K562 (cell line): Measurements from ENCODE around the gene ANKRD2. TPM values are rescaled to one million over a fixed set of nuclear protein-coding genes. Genes with fewer than 3 reads are reported as not detected.

Experiments
- ATAC-seq: fragments of 200-7000 bp; cut with Tn5 transposase; 3 replicates; pipeline ENCODE4 v1.9.1; 2020; ENCODE audit warnings: moderate library complexity
- BruUV-seq: library from RNA; stranded (reverse); fragments of 400-500 nt; replicated peaks from 2 replicates; lab custom pipeline; 2021; lab: Mats Ljungman, UMichigan
- CTCF ChIA-PET: fragments of 300-600 bp; formaldehyde crosslinking; extraction: SDS; loops from one replicate; lab custom pipeline; 2021; ENCODE audit warnings: low intra/inter-chr PET ratio; lab: Yijun Ruan, JAX
- POLR2A ChIA-PET: fragments of 300-600, 350-650 bp; sonication (Branson Sonifier 250); formaldehyde crosslinking; extraction: SDS; loops from one replicate; lab custom pipeline; 2021; ENCODE audit warnings: antibody characterized with exemption, inconsistent platforms; lab: Yijun Ruan, JAX
- DNase-seq, 4 experiments: peaks; one replicate each; pipeline versions ENCODE4 v3.0.0 to v3.0.0-alpha.2; 2011 to 2018; ENCODE audit warnings: low spot score in 3 of 4, mixed read lengths in 3 of 4; ENCODE audit errors: extremely low read depth in 1 of 4
- FAIRE-seq: peaks from 2 replicates; lab custom pipeline; 2011; peaks lifted over from hg19 to GRCh38; lab: Jason Lieb, UNC
- H2AFZ ChIP-seq: 2 replicates; pipeline ENCODE4 v1.6.0; 2011; ENCODE audit warnings: low read depth, low read length, control low read depth, inconsistent platforms
- H3K27ac ChIP-seq: fragments of 200-600 bp; 3 replicates; pipeline ENCODE4 v1.8.0; 2011; ENCODE audit warnings: low read depth, mild to moderate bottlenecking, control low read depth, inconsistent platforms, low read length, moderate library complexity, mixed read lengths; ENCODE audit errors: extremely low read depth
- H3K27me3 ChIP-seq, 2 experiments: fragments of 300-600 bp in 1 of 2; 2 replicates in 1 of 2; 3 replicates in 1 of 2; pipeline versions ENCODE4 v1.6.0 to v1.8.0; 2011; ENCODE audit warnings: inconsistent platforms in 2 of 2, low read length in 2 of 2, mild to moderate bottlenecking in 1 of 2, mixed read lengths in 1 of 2, moderate library complexity in 1 of 2; ENCODE audit not compliant: control insufficient read depth in 2 of 2, insufficient read depth in 2 of 2
- H3K36me3 ChIP-seq: fragments of 300-600 bp; 3 replicates; pipeline ENCODE4 v1.8.0; 2011; ENCODE audit warnings: mild to moderate bottlenecking, low read length, inconsistent platforms; ENCODE audit not compliant: control insufficient read depth, insufficient read depth
- H3K4me1 ChIP-seq, 2 experiments: fragments of 200-600 bp in 1 of 2; replicated peaks in 1 of 2; 2 replicates in 1 of 2; 3 replicates in 1 of 2; pipeline versions ENCODE4 v1.5.1 to v1.8.0; 2011; ENCODE audit warnings: inconsistent platforms in 2 of 2, low read length in 2 of 2, mild to moderate bottlenecking in 1 of 2, mixed read lengths in 1 of 2, moderate library complexity in 1 of 2; ENCODE audit not compliant: control insufficient read depth in 2 of 2, insufficient read depth in 2 of 2
- H3K4me2 ChIP-seq: 2 replicates; pipeline ENCODE4 v1.6.1; 2011; ENCODE audit warnings: low read length, control low read depth, inconsistent platforms, mixed read lengths; ENCODE audit not compliant: insufficient read depth
- H3K4me3 ChIP-seq: fragments of 200-600 bp; sonication (generic), shearing (Covaris generic); 2 replicates; pipeline ENCODE4 v1.5.1; 2016; ENCODE audit warnings: control low read depth, inconsistent platforms
- H3K79me2 ChIP-seq: fragments of 200-600 bp; 3 replicates; pipeline ENCODE4 v1.8.0; 2011; ENCODE audit warnings: low read length, inconsistent platforms; ENCODE audit not compliant: control insufficient read depth, insufficient read depth
- H3K9ac ChIP-seq, 2 experiments: 2 replicates each; pipeline versions ENCODE4 v1.6.0 to v1.6.1; 2011; ENCODE audit warnings: low read depth in 2 of 2, low read length in 2 of 2, control low read depth in 1 of 2, inconsistent platforms in 1 of 2, mild to moderate bottlenecking in 1 of 2, mixed read lengths in 1 of 2; ENCODE audit not compliant: insufficient read depth in 1 of 2
- H3K9me1 ChIP-seq: one replicate; pipeline ENCODE4 v1.6.0; 2011; ENCODE audit warnings: inconsistent platforms, mild to moderate bottlenecking, low read length, moderate library complexity; ENCODE audit not compliant: control insufficient read depth, insufficient read depth
- H3K9me3 ChIP-seq: replicated peaks from 2 replicates; pipeline ENCODE4 v1.5.1; 2011; ENCODE audit warnings: low read depth, low read length, inconsistent platforms; ENCODE audit not compliant: control insufficient read depth, insufficient read depth
- H4K20me1 ChIP-seq: replicated peaks from 2 replicates; pipeline ENCODE4 v1.6.1; 2011; ENCODE audit warnings: low read length, inconsistent platforms, mixed read lengths; ENCODE audit not compliant: control insufficient read depth, insufficient read depth
- L3MBTL2 ChIP-seq: fragments of 450-650 bp; IDR thresholded peaks from 2 replicates; pipeline ENCODE4 v1.6.1; 2016; ENCODE audit warnings: mild to moderate bottlenecking, moderate library complexity
- ZNF121 ChIP-seq: sonication (generic); formaldehyde crosslinking; conservative IDR thresholded peaks from 2 replicates; pipeline ENCODE4 v1.8.0; 2022; ENCODE audit warnings: missing genetic modification reagents
- ZZZ3 ChIP-seq: fragments of 450-650 bp; IDR thresholded peaks from 2 replicates; pipeline ENCODE4 v1.6.1; 2016; ENCODE audit warnings: antibody characterized with exemption, mild to moderate bottlenecking, moderate library complexity
- WGBS: fragments of 100-300 bp; shearing (Covaris generic); methylation state at CpG from one replicate; pipeline ENCODE4 v1.1.6; 2016; ENCODE audit warnings: low coverage, mixed read lengths; ENCODE audit not compliant: insufficient coverage; ENCODE audit errors: missing lambda C conversion rate; 5-methylcytosine and 5-hydroxymethylcytosine counted together
- in situ Hi-C: fragments of 300-500 bp; cut with MboI; formaldehyde crosslinking; loops from 4 replicates; pipeline ENCODE4 v1.15.0; 2018; ENCODE audit warnings: inconsistent platforms, mixed read lengths
- intact Hi-C: fragments of 100-400 bp; cut with micrococcal nuclease; formaldehyde crosslinking; loops from 2 replicates; pipeline ENCODE4 v1.14.2; 2022
- polyA plus RNA-seq, 8 experiments: library from polyadenylated mRNA; depleted of rRNA in 4 of 8; stranded (reverse) in 5 of 8; unstranded in 3 of 8; fragments of >200 nt; fragmentation: Nextera tagmentation in 2 of 8; fragmentation: Illumina TruSeq in 1 of 8; extraction: Ambion mirVana in 2 of 8; extraction: Trizol in 1 of 8; gene quantifications; 2 replicates each; pipeline versions ENCODE4 v1.2.1 to v1.2.3, GENCODE V29; 2011 to 2014; ENCODE audit warnings: inconsistent platforms in 1 of 8, missing spikeins in 1 of 8
- total RNA-seq, 7 experiments: library from RNA; depleted of rRNA in 6 of 7; stranded (reverse); fragments of >200 nt in 6 of 7; fragmentation: Illumina TruSeq in 2 of 7; extraction: Trizol in 2 of 7; gene quantifications; 2 replicates each; pipeline versions ENCODE4 v1.2.1 to v1.2.3, GENCODE V29; 2011 to 2021; ENCODE audit warnings: low replicate concordance in 1 of 7

Gene ANKRD2
- total and polyA plus RNA-seq, 9 of the 15 experiments (the other 6 are each of a cell fraction or from before 2014, with no cell fraction given) = not detected

DNA sequence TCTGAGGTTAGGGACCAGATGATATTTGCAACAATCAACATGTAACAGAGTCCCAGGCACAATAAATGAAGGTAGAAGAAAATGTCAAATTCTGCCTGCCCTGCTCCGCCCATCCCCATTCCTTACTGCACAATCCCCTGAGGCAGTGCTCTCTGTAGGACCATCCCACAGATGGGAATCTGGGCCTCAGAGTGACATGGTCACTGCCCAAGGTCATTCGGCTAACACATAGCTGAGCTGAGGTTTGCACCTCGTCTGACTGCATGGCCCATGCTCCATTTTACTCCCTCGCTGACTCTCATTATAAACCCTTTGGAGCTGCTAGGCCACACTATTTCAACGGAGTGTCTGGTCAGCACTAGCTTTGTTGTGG is 12.8 kb downstream of the ANKRD2 start:
- Histone ChIP-seq H3K9ac (no peak overlapping the region), H3K27ac (no peak overlapping the region), H3K27me3 (no peaks in the 10 kb centered on the region), H3K9me1 (no peaks in the 10 kb centered on the region), H4K20me1 (no peaks in the 10 kb centered on the region), H3K9me3 (no peaks in the 10 kb centered on the region), H3K4me3 (no peak overlapping the region), H3K36me3 (no peaks in the 10 kb centered on the region), H3K4me2 (no peak overlapping the region), H3K79me2 (no peaks in the 10 kb centered on the region), H2AFZ (no peak overlapping the region), H3K4me1 (peaks cover 0 to 3% of the 10 kb centered on the region in 2 experiments; a peak in 3 of 5 replicates)
- ATAC-seq (no peak), DNase-seq (no peak), FAIRE-seq (no peak)
- in situ Hi-C loops = no loop called here
- no peak for TF ChIP-seq ZZZ3
- TF ChIP-seq L3MBTL2 = peak; percentile 10; the same call in 1 of the 2 replicates
- no TSS peak for BruUV-seq
- ChIA-PET POLR2A (interaction anchor here (0.9 to 1.4 kb wide), 2 partner anchors 11 to 27 kb away, joined by 3 read pairs; no protein-coding TSS in a partner anchor), CTCF (no interaction called here)
- 41% methylated on average over 5 of the region's 5 CpGs for WGBS
- intact Hi-C loops = no loop called here

DNA sequence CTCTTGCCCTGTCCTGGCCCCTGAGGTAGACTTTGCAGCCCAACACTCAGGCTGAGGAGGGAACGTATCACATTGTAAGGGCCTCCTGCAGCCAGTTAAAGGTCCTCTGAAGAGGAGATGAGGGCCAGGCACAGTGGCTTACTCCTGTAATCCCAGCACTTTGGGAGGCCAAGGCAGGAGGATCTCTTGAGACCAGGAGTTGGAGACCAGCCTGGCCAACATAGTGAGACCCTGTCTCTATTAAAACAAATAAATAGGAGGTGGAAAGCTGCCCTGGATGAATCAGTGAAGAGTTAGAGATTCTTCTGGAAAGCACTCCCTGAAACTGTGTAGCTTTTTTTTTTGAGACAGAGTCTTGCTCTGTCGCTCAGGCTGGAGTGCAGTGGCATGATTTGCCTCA is 14.6 kb downstream of the ANKRD2 start:
- TF ChIP-seq ZNF121 (CRISPR knock-in tag) = peak; percentile 53; the same call in 1 of the 2 replicates
- no peak for TF ChIP-seq ZZZ3
- H3K27ac ChIP-seq = no peak overlapping the region
- no peaks in the 10 kb centered on the region for H3K36me3 ChIP-seq
- no TSS peak for BruUV-seq
- ChIA-PET CTCF (no interaction called here), POLR2A (no interaction called here)
- peaks cover 0 to 3% of the 10 kb centered on the region in 2 experiments; a peak in 3 of 5 replicates for H3K4me1 ChIP-seq
- no peak overlapping the region for H3K4me2 ChIP-seq
- WGBS = 54% methylated on average over 2 of the region's 2 CpGs
- intact Hi-C loops = no loop called here
- FAIRE-seq = no peak
- in situ Hi-C loops = no loop called here
- no peaks in the 10 kb centered on the region for H3K27me3 ChIP-seq
- no peak overlapping the region for H2AFZ ChIP-seq
- no peak for DNase-seq
- H4K20me1 ChIP-seq = no peaks in the 10 kb centered on the region
- H3K9me3 ChIP-seq = no peaks in the 10 kb centered on the region
- no peak overlapping the region for H3K4me3 ChIP-seq
- no peak overlapping the region for H3K9ac ChIP-seq
- no peaks in the 10 kb centered on the region for H3K9me1 ChIP-seq
- no peak for ATAC-seq
- no peaks in the 10 kb centered on the region for H3K79me2 ChIP-seq
